Ishikawa (cell line): Measurements from ENCODE around the gene CX3CL1.

Experiments
- CEBPB ChIP-seq: IDR thresholded peaks from 2 replicates; pipeline ENCODE4 v1.6.1; 2012
- EGR1 ChIP-seq: IDR thresholded peaks from 2 replicates; pipeline ENCODE4 v1.6.1; 2012
- NFIC ChIP-seq: IDR thresholded peaks from 2 replicates; pipeline ENCODE4 v1.6.1; 2012
- RAD21 ChIP-seq: IDR thresholded peaks from 2 replicates; pipeline ENCODE4 v1.6.1; 2012; ENCODE audit warnings: low read depth
- YY1 ChIP-seq: IDR thresholded peaks from 2 replicates; pipeline ENCODE4 v1.6.1; 2012; ENCODE audit warnings: low read depth

GRCh38 chr16:57361404-57361803 lies 10.9 kb upstream of the CX3CL1 start:
- TF ChIP-seq RAD21, result no peak
- no peak for TF ChIP-seq NFIC
- TF ChIP-seq YY1, result no peak
- no peak for TF ChIP-seq CEBPB
- TF ChIP-seq EGR1, result no peak
